Measurements from ENCODE around the gene ARL8B. TPM values are rescaled to one million over a fixed set of nuclear protein-coding genes. Genes with fewer than 3 reads are reported as not detected.
A peak's percentile ranks its signal among the peaks of the same experiment; 100 is the strongest.

Gene ARL8B
- total RNA-seq, 1 experiment from 2014 or later: 28.3 TPM

DNA sequence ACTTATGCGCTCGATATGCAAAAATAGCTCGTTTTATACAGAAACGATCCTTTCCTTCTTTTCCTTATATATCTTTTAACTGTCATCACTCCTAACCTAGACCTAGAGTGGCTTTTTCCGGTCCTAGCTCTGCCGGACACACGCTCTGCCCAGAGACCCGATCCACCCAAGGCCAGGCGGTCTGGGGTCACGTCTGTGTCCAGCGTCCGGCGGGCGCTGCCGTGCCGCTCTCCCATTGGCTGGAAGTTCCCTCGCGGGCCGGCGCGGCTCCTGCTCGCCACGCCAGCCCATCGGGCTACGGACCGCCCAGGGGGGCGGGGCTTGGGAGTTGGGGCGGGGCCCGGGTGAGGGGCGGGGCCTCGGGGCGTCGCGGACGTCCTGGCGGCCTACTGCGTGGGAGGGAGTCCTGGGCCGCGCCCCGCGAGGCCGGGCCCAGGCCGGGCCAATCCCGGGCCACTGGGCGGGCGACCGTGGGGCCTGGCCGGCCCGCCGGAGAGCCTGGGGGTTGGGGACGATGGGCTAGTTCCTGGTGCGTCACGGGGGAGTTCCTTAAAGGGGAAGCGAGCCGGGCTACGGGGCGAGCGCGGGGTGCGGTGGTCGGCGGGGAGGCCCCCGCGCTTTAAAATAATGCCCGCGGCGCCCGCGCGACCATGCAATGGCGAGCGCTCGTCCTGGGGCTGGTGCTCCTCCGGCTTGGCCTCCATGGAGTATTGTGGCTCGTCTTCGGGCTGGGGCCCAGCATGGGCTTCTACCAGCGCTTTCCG lies 65.2 kb downstream of the ARL8B start, which contains the start of gene EDEM1 (continued):
- TF ChIP-seq, protein P1, sequence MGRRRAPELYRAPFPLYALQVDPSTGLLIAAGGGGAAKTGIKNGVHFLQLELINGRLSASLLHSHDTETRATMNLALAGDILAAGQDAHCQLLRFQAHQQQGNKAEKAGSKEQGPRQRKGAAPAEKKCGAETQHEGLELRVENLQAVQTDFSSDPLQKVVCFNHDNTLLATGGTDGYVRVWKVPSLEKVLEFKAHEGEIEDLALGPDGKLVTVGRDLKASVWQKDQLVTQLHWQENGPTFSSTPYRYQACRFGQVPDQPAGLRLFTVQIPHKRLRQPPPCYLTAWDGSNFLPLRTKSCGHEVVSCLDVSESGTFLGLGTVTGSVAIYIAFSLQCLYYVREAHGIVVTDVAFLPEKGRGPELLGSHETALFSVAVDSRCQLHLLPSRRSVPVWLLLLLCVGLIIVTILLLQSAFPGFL (CRISPR knock-in tag; IDR thresholded peaks at IDR 0.05; ENCODE audit: borderline replicate concordance): no peak
- TF ChIP-seq FOXP1 (CRISPR knock-in tag; IDR thresholded peaks at IDR 0.05; ENCODE audit: borderline replicate concordance) (no peak), ZNF423 (CRISPR knock-in tag; IDR thresholded peaks at IDR 0.05) (no peak), ZNF425 (CRISPR knock-in tag; conservative IDR thresholded peaks at IDR 0.05) (no peak), USF2 (CRISPR knock-in tag; IDR thresholded peaks at IDR 0.05) (no peak), MYBL2 (CRISPR knock-in tag; IDR thresholded peaks at IDR 0.05) (no peak), GABPB1 (CRISPR knock-in tag; IDR thresholded peaks at IDR 0.05) (0 out of 2 replicates have a peak, but pooled peaks have one; percentile 14), SOX15 (CRISPR knock-in tag; IDR thresholded peaks at IDR 0.05) (no peak), HMGXB4 (CRISPR knock-in tag; IDR thresholded peaks at IDR 0.05) (peak; percentile 47; the same call in 1 of the 2 replicates), NFATC4 (CRISPR knock-in tag; IDR thresholded peaks at IDR 0.05) (no peak), PRRX2 (CRISPR knock-in tag; IDR thresholded peaks at IDR 0.05) (no peak), USF1 (CRISPR knock-in tag; IDR thresholded peaks at IDR 0.05) (no peak), NR2C2 (CRISPR knock-in tag; IDR thresholded peaks at IDR 0.05) (no peak), OVOL2 (CRISPR knock-in tag; IDR thresholded peaks at IDR 0.05; ENCODE audit: borderline replicate concordance) (no peak)

- POLR2A ChIA-PET: no interaction called here
- no peak overlapping the region for H3K27ac Mint-ChIP-seq
- ATAC-seq: peak; percentile 23
- H3K9me3 Mint-ChIP-seq: no peaks in the 10 kb centered on the region
- DNase-seq (ENCODE audit: low spot score): peak; percentile 38
- no peaks in the 10 kb centered on the region for H3K27me3 Mint-ChIP-seq (ENCODE audit: low read depth)
- H3K36me3 Mint-ChIP-seq: peaks cover 4% of the 10 kb centered on the region
- CTCF ChIA-PET: interaction anchor here (1.0 to 1.6 kb wide), 2 partner anchors 147 to 209 kb away, joined by 3 read pairs; partner anchors contain the start of gene BHLHE40
- peaks cover 39% of the 10 kb centered on the region for H3K4me1 Mint-ChIP-seq
- peak overlapping the region; percentile 92 for H3K4me3 Mint-ChIP-seq
- TF ChIP-seq, protein P2, sequence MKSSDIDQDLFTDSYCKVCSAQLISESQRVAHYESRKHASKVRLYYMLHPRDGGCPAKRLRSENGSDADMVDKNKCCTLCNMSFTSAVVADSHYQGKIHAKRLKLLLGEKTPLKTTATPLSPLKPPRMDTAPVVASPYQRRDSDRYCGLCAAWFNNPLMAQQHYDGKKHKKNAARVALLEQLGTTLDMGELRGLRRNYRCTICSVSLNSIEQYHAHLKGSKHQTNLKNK (CRISPR knock-in tag; IDR thresholded peaks at IDR 0.05): no peak
- TF ChIP-seq SP1 (CRISPR knock-in tag; conservative IDR thresholded peaks at IDR 0.05) (no peak; the same call in 1 of the 2 replicates), KAT7 (CRISPR knock-in tag; IDR thresholded peaks at IDR 0.05; ENCODE audit: borderline replicate concordance) (0 out of 2 replicates have a peak, but pooled peaks have one; percentile 53), AFF4 (CRISPR knock-in tag; IDR thresholded peaks at IDR 0.05; ENCODE audit: borderline replicate concordance) (no peak), FOXK1 (CRISPR knock-in tag; IDR thresholded peaks at IDR 0.05) (0 out of 2 replicates have a peak, but pooled peaks have one; percentile 2), GTF2I (CRISPR knock-in tag; conservative IDR thresholded peaks at IDR 0.05) (no peak), PRRX2 (CRISPR knock-in tag; IDR thresholded peaks at IDR 0.05) (0 out of 2 replicates have a peak, but pooled peaks have one; percentile 1)
- TF ChIP-seq, protein P3, sequence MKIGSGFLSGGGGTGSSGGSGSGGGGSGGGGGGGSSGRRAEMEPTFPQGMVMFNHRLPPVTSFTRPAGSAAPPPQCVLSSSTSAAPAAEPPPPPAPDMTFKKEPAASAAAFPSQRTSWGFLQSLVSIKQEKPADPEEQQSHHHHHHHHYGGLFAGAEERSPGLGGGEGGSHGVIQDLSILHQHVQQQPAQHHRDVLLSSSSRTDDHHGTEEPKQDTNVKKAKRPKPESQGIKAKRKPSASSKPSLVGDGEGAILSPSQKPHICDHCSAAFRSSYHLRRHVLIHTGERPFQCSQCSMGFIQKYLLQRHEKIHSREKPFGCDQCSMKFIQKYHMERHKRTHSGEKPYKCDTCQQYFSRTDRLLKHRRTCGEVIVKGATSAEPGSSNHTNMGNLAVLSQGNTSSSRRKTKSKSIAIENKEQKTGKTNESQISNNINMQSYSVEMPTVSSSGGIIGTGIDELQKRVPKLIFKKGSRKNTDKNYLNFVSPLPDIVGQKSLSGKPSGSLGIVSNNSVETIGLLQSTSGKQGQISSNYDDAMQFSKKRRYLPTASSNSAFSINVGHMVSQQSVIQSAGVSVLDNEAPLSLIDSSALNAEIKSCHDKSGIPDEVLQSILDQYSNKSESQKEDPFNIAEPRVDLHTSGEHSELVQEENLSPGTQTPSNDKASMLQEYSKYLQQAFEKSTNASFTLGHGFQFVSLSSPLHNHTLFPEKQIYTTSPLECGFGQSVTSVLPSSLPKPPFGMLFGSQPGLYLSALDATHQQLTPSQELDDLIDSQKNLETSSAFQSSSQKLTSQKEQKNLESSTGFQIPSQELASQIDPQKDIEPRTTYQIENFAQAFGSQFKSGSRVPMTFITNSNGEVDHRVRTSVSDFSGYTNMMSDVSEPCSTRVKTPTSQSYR (CRISPR knock-in tag; IDR thresholded peaks at IDR 0.05): no peak
Observed at GRCh38 chr3:5187920-5188418, 65.9 kb downstream of the ARL8B start.
